Measurements from ENCODE around the gene GUF1.

Gene GUF1, protein sequence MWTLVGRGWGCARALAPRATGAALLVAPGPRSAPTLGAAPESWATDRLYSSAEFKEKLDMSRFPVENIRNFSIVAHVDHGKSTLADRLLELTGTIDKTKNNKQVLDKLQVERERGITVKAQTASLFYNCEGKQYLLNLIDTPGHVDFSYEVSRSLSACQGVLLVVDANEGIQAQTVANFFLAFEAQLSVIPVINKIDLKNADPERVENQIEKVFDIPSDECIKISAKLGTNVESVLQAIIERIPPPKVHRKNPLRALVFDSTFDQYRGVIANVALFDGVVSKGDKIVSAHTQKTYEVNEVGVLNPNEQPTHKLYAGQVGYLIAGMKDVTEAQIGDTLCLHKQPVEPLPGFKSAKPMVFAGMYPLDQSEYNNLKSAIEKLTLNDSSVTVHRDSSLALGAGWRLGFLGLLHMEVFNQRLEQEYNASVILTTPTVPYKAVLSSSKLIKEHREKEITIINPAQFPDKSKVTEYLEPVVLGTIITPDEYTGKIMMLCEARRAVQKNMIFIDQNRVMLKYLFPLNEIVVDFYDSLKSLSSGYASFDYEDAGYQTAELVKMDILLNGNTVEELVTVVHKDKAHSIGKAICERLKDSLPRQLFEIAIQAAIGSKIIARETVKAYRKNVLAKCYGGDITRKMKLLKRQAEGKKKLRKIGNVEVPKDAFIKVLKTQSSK

DNA sequence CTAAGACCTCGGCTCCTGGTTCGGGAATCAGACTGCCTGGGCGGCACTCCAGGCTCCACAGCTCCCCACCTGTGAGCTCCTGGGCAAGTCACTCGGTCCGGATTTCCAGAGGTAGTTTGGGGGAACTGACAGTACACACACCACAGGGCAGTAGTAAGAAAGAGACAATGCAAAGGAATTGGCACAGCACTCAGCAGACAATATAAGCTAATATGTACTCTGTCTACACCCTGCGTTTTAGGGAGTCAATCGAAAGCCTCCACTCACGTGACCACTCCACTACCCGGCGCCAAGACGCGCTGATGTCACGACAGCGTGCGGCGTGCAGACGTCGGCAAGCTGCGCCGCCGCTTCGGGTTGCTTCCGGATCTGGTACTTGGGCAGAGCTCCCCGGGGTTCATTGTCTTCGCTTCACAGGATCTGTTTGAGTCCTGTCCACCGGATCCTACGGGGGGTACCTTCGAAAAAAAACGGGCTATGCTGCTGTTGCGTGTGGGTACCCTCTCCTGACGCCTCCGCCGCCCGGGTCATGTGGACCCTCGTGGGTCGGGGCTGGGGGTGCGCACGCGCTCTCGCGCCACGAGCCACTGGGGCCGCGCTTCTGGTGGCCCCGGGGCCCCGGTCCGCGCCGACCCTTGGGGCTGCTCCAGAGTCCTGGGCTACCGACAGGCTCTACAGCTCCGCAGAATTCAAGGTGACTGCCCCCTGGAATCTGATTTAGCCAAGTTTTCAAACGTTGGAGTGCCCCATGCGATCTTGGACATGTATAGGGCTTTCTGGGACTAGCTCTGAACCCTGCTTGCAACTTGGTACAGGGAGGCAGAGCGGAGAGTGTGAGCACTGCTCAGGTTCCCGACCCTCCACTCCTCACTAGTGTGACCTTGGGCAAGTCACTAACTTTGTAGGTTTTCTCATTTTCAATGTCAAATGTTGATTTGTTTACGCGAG lies at the start of gene GUF1:
Gene GUF1, plus strand, starts transcription at position 327 of the 948 bp plus-strand sequence. Its CDS starts 203 bp downstream, at position 530.
- peaks cover 38% of the 10 kb centered on the region for H3K79me2 ChIP-seq (ENCODE audit: control insufficient read depth, insufficient read depth, low read length, unreplicated experiment)
- peaks cover 9% of the 10 kb centered on the region for H3K4me1 ChIP-seq (ENCODE audit: control insufficient read depth, insufficient read depth, low read length, unreplicated experiment)
- peak within 1 kb of the TSS; percentile 73 for H3K27ac ChIP-seq (ENCODE audit: low read depth, low read length)
- peak within 1 kb of the TSS; percentile 94 for H3K4me3 ChIP-seq (ENCODE audit: low read depth, low read length)
- peaks cover 3% of the 10 kb centered on the region for H3K36me3 ChIP-seq (ENCODE audit: insufficient read depth, low read length)
- peak within 1 kb of the TSS; percentile 97 for H2AFZ ChIP-seq (ENCODE audit: low read length, unreplicated experiment)
- no peaks in the 10 kb centered on the region for H3K27me3 ChIP-seq (ENCODE audit: insufficient read depth, low read length)

DNA sequence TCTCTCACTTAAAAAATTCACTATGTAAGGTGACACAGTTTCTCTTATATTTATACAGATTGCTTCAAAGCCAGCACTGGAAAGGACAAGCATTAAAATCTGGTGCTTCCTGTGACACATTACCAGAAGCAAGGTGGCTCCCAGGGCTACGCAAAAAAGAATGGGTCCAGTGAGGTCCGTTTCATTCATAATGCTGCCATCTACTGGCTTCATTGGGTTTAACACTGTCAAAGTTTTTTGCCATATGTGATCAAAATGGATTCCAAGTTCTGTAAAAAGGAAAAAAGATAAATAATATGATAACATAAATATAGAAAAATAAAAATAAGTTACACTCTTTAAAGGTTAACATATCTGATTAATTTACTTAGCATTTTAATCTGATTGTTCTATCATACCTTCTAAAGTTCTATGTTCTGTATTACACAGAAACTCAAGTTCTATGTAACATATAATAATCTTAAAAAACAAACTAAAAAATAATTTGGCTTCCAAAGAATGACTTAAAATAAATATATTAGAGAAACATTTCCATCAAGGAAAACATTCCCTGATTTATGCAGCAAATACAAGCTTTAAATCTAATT lies 48.8 kb upstream of the GUF1 start:
- no peak overlapping the region for H3K27ac ChIP-seq (ENCODE audit: low read depth, low read length)
- H3K27me3 ChIP-seq (ENCODE audit: insufficient read depth, low read length), result peaks cover 47% of the 10 kb centered on the region
- no peaks in the 10 kb centered on the region for H3K36me3 ChIP-seq (ENCODE audit: insufficient read depth, low read length)
- no peak overlapping the region for H2AFZ ChIP-seq (ENCODE audit: low read length, unreplicated experiment)
- no peak overlapping the region for H3K4me3 ChIP-seq (ENCODE audit: low read depth, low read length)
- H3K79me2 ChIP-seq (ENCODE audit: control insufficient read depth, insufficient read depth, low read length, unreplicated experiment), result no peaks in the 10 kb centered on the region
- no peaks in the 10 kb centered on the region for H3K4me1 ChIP-seq (ENCODE audit: control insufficient read depth, insufficient read depth, low read length, unreplicated experiment)

GRCh38 chr4:44632089-44632488 lies 46.1 kb upstream of the GUF1 start:
- no peaks in the 10 kb centered on the region for H3K4me1 ChIP-seq (ENCODE audit: control insufficient read depth, insufficient read depth, low read length, unreplicated experiment)
- no peaks in the 10 kb centered on the region for H3K79me2 ChIP-seq (ENCODE audit: control insufficient read depth, insufficient read depth, low read length, unreplicated experiment)
- no peaks in the 10 kb centered on the region for H3K36me3 ChIP-seq (ENCODE audit: insufficient read depth, low read length)
- H3K27me3 ChIP-seq (ENCODE audit: insufficient read depth, low read length), result peaks cover 46% of the 10 kb centered on the region
- no peak overlapping the region for H3K27ac ChIP-seq (ENCODE audit: low read depth, low read length)
- no peak overlapping the region for H3K4me3 ChIP-seq (ENCODE audit: low read depth, low read length)
- no peak overlapping the region for H2AFZ ChIP-seq (ENCODE audit: low read length, unreplicated experiment)

GRCh38 chr4:44632733-44633132 lies 45.5 kb upstream of the GUF1 start:
- H3K4me1 ChIP-seq (ENCODE audit: control insufficient read depth, insufficient read depth, low read length, unreplicated experiment), result no peaks in the 10 kb centered on the region
- no peaks in the 10 kb centered on the region for H3K36me3 ChIP-seq (ENCODE audit: insufficient read depth, low read length)
- H3K27ac ChIP-seq (ENCODE audit: low read depth, low read length), result no peak overlapping the region
- H3K27me3 ChIP-seq (ENCODE audit: insufficient read depth, low read length), result peaks cover 40% of the 10 kb centered on the region
- H3K79me2 ChIP-seq (ENCODE audit: control insufficient read depth, insufficient read depth, low read length, unreplicated experiment), result no peaks in the 10 kb centered on the region
- no peak overlapping the region for H2AFZ ChIP-seq (ENCODE audit: low read length, unreplicated experiment)
- no peak overlapping the region for H3K4me3 ChIP-seq (ENCODE audit: low read depth, low read length)

- Histone ChIP-seq H3K4me3 (ENCODE audit: low read depth, low read length) (no peak overlapping the region), H3K4me1 (ENCODE audit: control insufficient read depth, insufficient read depth, low read length, unreplicated experiment) (no peaks in the 10 kb centered on the region), H3K27ac (ENCODE audit: low read depth, low read length) (no peak overlapping the region), H2AFZ (ENCODE audit: low read length, unreplicated experiment) (no peak overlapping the region), H3K27me3 (ENCODE audit: insufficient read depth, low read length) (peaks cover 20% of the 10 kb centered on the region), H3K79me2 (ENCODE audit: control insufficient read depth, insufficient read depth, low read length, unreplicated experiment) (no peaks in the 10 kb centered on the region), H3K36me3 (ENCODE audit: insufficient read depth, low read length) (no peaks in the 10 kb centered on the region)
Measured at GRCh38 chr4:44638091-44638490, 40.1 kb upstream of the GUF1 start.

GRCh38 chr4:44646151-44646550 lies 32.1 kb upstream of the GUF1 start:
- no peak overlapping the region for H3K4me3 ChIP-seq (ENCODE audit: low read depth, low read length)
- H3K27me3 ChIP-seq (ENCODE audit: insufficient read depth, low read length), result peaks cover 26% of the 10 kb centered on the region
- H3K36me3 ChIP-seq (ENCODE audit: insufficient read depth, low read length), result no peaks in the 10 kb centered on the region

GRCh38 chr4:44651425-44651824 lies 26.8 kb upstream of the GUF1 start, which contains the start of gene YIPF7:
TSS of gene YIPF7 (minus strand) at chr4:44651625. CDS start at chr4:44650100, 1,525 bp downstream.
- Histone ChIP-seq H3K4me3 (ENCODE audit: low read depth, low read length) (no peak within 1 kb of the TSS), H3K79me2 (ENCODE audit: control insufficient read depth, insufficient read depth, low read length, unreplicated experiment) (no peaks in the 10 kb centered on the region), H3K27ac (ENCODE audit: low read depth, low read length) (no peak within 1 kb of the TSS), H3K4me1 (ENCODE audit: control insufficient read depth, insufficient read depth, low read length, unreplicated experiment) (no peaks in the 10 kb centered on the region), H3K36me3 (ENCODE audit: insufficient read depth, low read length) (no peaks in the 10 kb centered on the region), H2AFZ (ENCODE audit: low read length, unreplicated experiment) (no peak within 1 kb of the TSS), H3K27me3 (ENCODE audit: insufficient read depth, low read length) (peaks cover 45% of the 10 kb centered on the region)

More at GRCh38 chr4:44646151-44646550, 32.1 kb upstream of the GUF1 start:
- Histone ChIP-seq H3K79me2 (ENCODE audit: control insufficient read depth, insufficient read depth, low read length, unreplicated experiment) (no peaks in the 10 kb centered on the region), H3K27ac (ENCODE audit: low read depth, low read length) (no peak overlapping the region), H3K4me1 (ENCODE audit: control insufficient read depth, insufficient read depth, low read length, unreplicated experiment) (no peaks in the 10 kb centered on the region), H2AFZ (ENCODE audit: low read length, unreplicated experiment) (no peak overlapping the region)

- H3K4me3 ChIP-seq (ENCODE audit: low read depth, low read length), result no peak overlapping the region
- H3K36me3 ChIP-seq (ENCODE audit: insufficient read depth, low read length), result no peaks in the 10 kb centered on the region
- no peak overlapping the region for H3K27ac ChIP-seq (ENCODE audit: low read depth, low read length)
- peaks cover 44% of the 10 kb centered on the region for H3K27me3 ChIP-seq (ENCODE audit: insufficient read depth, low read length)
- no peaks in the 10 kb centered on the region for H3K4me1 ChIP-seq (ENCODE audit: control insufficient read depth, insufficient read depth, low read length, unreplicated experiment)
- H3K79me2 ChIP-seq (ENCODE audit: control insufficient read depth, insufficient read depth, low read length, unreplicated experiment), result no peaks in the 10 kb centered on the region
- no peak overlapping the region for H2AFZ ChIP-seq (ENCODE audit: low read length, unreplicated experiment)
Measured at GRCh38 chr4:44652002-44652401, 26.2 kb upstream of the GUF1 start.

DNA sequence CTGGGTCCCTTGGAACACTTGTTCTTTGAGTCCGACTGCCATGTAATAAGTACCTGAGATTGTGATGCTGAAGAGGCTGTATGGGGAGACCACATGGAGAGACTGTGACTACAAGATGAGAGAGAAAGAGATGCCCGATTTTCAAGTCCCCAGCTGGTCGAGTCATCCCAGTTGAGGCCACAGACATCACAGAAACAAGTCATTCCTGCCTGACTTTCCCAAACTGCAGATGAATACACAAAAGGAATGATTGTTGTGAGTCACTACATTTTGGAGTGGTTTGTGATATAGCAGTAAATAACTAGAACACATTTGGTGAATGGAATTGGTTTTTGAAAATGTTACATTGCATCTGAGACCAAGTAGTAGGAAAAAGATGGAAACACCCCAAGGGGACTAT lies 17.8 kb upstream of the GUF1 start:
- Histone ChIP-seq H3K36me3 (ENCODE audit: insufficient read depth, low read length) (no peaks in the 10 kb centered on the region), H2AFZ (ENCODE audit: low read length, unreplicated experiment) (no peak overlapping the region), H3K4me1 (ENCODE audit: control insufficient read depth, insufficient read depth, low read length, unreplicated experiment) (no peaks in the 10 kb centered on the region), H3K79me2 (ENCODE audit: control insufficient read depth, insufficient read depth, low read length, unreplicated experiment) (no peaks in the 10 kb centered on the region), H3K27ac (ENCODE audit: low read depth, low read length) (no peak overlapping the region), H3K27me3 (ENCODE audit: insufficient read depth, low read length) (peaks cover 10% of the 10 kb centered on the region), H3K4me3 (ENCODE audit: low read depth, low read length) (no peak overlapping the region)

Data from ACC112 (cell line).